Endometrium (tissue), 2 donors: ENCODE data around the gene GAGE12D.
"Not testable (repeated sequence)": the region's sequence is repeated elsewhere in the genome, so short reads cannot be mapped to it uniquely, and the experiment has no call there.

ENCODE experiments used
- FAIRE-seq: peaks from 2 replicates; lab custom pipeline; 2012; peaks lifted over from hg19 to GRCh38; lab: Jason Lieb, UNC
- donor health status: control.
- donor health status: control.

GAGE12D gene

GRCh38 chrX:49541433-49541832, at the start of gene GAGE12D:
TSS of gene GAGE12D (plus strand) at chrX:49541733. CDS start at chrX:49542888, 1,155 bp downstream.
- FAIRE-seq = not testable (repeated sequence)

- FAIRE-seq = not testable (repeated sequence)
Measured at GRCh38 chrX:49531877-49532276, 9.7 kb upstream of the GAGE12D start, which contains the start of gene GAGE12C. TSS of gene GAGE12C (plus strand) at chrX:49532177. CDS start at chrX:49533332, 1,155 bp downstream.

- FAIRE-seq = not testable (repeated sequence)
Measured at GRCh38 chrX:49550989-49551388, 9.5 kb downstream of the GAGE12D start, which contains the start of gene GAGE12E. TSS of gene GAGE12E (plus strand) at chrX:49551289. CDS start at chrX:49552444, 1,155 bp downstream.

- FAIRE-seq = not testable (repeated sequence)
Measured at GRCh38 chrX:49560542-49560941, 19.0 kb downstream of the GAGE12D start, which contains the start of gene GAGE12F. TSS of gene GAGE12F (plus strand) at chrX:49560842. CDS start at chrX:49561997, 1,155 bp downstream.

- FAIRE-seq = not testable (repeated sequence)
Measured at GRCh38 chrX:49568728-49569127, 27.2 kb downstream of the GAGE12D start.

GRCh38 chrX:49569152-49569551, 27.6 kb downstream of the GAGE12D start:
- FAIRE-seq = not testable (repeated sequence)

- not testable (repeated sequence) for FAIRE-seq
Measured at GRCh38 chrX:49570100-49570499, 28.6 kb downstream of the GAGE12D start, which contains the start of gene GAGE12G. TSS of gene GAGE12G (plus strand) at chrX:49570400. CDS start at chrX:49571555, 1,155 bp downstream.

GRCh38 chrX:49579649-49580048, 38.1 kb downstream of the GAGE12D start, which contains the start of gene GAGE12H:
TSS of gene GAGE12H (plus strand) at chrX:49579949. CDS start at chrX:49581104, 1,155 bp downstream.
- FAIRE-seq = not testable (repeated sequence)

GRCh38 chrX:49589196-49589595, 47.7 kb downstream of the GAGE12D start, which contains the start of gene GAGE2A:
TSS of gene GAGE2A (plus strand) at chrX:49589496. CDS start at chrX:49590651, 1,155 bp downstream.
- FAIRE-seq = not testable (repeated sequence)

- not testable (repeated sequence) for FAIRE-seq
Measured at GRCh38 chrX:49589769-49590478, 48.4 kb downstream of the GAGE12D start.

GRCh38 chrX:49590488-49590887, 49.0 kb downstream of the GAGE12D start:
- not testable (repeated sequence) for FAIRE-seq
